ENCODE results near the gene RHBDD2.
A peak's percentile ranks its signal among the peaks of the same experiment; 100 is the strongest.
"Not testable (repeated sequence)": the region's sequence is repeated elsewhere in the genome, so short reads cannot be mapped to it uniquely, and the experiment has no call there.

Gene RHBDD2

DNA sequence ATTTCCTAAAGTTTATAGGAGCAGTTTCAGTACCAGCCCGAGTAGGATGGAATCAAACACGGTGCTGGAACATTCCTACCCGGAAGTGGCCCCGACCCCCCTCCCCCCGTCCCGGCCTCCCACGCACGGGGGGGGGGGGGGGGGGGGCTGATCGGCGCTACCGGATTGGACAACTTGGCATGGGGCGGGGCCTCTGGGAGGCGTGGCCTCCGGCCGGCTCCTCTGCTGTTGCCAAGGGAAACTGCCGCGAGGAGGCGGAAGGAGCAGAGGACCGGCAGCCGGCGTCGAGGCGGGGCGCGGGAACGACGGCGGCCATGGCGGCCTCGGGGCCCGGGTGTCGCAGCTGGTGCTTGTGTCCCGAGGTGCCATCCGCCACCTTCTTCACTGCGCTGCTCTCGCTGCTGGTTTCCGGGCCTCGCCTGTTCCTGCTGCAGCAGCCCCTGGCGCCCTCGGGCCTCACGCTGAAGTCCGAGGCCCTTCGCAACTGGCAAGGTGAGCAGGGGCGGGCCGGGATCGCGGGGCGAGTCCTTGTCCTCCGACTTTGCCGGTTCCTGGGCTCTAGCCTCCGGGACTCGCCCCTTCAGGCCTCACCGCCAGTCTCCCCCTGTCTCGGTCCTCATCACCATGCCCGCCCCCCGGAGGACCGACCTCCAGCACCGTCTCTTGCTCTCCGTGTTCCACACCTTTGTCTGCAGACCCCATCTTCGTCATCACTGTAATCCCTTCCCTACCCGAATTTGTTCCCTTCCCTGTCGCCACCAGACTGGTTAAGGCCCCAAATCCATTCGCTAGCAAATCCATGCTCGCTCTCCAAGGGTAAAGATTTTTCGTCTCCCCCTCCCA lies at the start of gene RHBDD2:
TSS of gene RHBDD2 (plus strand) at position 266 of the 843 bp plus-strand sequence. CDS start at position 315, 49 bp downstream.
- peak; percentile 97 for DNase-seq

DNA sequence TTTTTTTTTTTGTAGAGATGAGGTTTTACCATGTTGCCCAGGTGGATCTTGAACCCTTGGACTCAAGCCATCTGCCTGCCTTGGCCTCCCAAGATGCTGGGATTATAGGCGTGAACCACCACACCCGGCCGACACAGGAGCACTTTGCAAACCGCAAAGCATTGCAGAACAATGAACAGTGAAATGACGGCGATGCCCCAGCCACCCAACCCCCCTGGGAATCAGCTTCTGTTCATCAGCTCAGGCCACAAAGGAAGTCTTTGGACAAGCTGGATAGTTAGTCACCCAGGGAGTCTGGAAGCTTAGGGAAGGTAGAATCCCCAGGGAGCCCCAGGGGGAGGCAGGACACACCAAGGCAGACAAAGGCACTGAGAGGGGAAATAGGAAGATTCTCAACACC lies 49.2 kb upstream of the RHBDD2 start:
- DNase-seq = not testable (repeated sequence)

DNA sequence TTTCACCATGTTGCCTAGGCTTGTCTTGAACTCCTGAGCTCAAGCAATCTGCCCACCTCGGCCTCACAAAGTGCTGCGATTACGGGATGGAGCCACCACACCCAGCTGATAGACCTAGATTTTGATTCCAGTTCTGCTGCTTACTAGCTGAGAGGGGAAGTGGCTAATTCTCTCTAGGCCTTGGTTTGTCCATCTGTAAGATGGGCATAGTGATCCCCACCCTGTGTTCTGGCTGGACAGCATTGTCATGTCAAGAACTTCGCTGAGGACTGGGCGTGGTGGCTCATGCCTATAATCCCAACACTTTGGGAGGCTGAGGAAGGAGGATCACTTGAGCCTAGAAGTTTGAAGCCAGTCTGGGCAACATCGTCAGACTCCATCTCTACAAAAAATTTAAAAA lies 47.9 kb upstream of the RHBDD2 start:
- no peak for DNase-seq

DNA sequence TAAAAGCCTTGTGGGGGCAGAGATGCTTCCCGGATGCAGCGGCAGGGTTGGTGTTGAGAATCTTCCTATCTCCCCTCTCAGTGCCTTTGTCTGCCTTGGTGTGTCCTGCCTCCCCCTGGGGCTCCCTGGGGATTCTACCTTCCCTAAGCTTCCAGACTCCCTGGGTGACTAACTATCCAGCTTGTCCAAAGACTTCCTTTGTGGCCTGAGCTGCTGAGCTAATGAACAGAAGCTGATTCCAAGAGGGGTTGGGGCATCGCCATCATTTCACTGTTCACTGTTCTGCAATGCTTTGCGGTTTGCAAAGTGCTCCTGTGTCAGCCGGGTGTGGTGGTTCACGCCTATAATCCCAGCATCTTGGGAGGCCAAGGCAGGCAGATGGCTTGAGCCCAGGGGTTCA lies 45.2 kb upstream of the RHBDD2 start:
- DNase-seq = not testable (repeated sequence)

DNA sequence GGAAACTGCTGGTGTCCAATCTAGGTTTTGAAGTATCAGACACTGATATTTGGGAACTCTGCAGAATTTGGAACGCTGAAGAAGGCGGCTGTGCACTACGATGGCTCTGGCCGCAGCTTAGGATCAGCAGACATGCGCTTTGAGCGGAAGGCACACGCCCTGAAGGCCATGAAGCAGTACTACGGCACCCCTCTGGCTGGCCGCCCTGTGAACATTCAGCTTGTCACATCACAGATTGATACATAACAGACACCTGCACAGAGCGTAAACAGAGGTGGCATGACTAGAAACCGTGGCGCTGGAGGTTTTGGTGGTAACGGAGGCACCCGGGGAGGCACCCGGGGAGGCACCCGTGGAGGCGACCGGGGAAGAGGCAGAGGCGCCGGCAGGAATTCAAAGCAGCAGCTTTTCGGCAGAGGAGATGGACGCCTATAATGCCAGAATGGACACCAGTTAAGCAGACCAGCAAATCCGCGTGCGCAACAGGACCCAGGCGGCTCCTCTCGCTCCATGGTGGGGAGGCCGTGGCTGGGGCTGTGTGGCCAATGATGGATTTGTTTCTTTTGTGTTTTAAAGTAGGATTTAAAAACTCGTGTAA lies 43.0 kb upstream of the RHBDD2 start:
- DNase-seq = no peak

DNA sequence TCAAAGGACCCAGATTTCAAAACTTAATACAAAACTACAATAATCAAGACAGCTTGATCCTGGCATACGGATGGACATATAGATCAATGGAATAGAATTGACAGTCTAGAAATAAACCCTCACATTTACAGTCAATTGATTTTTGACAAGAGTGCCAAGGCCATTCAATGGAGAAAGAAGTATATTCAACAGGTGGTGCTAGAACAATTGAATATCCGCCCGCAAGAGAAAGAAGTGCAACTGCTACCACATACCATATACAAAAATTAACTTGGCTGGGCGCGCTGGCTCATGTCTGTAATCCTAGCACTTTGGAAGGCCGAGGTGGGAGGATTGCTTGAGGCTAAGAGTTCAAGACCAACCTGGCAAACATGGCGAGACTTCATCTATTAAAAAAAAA lies 42.0 kb upstream of the RHBDD2 start:
- DNase-seq = no peak

DNA sequence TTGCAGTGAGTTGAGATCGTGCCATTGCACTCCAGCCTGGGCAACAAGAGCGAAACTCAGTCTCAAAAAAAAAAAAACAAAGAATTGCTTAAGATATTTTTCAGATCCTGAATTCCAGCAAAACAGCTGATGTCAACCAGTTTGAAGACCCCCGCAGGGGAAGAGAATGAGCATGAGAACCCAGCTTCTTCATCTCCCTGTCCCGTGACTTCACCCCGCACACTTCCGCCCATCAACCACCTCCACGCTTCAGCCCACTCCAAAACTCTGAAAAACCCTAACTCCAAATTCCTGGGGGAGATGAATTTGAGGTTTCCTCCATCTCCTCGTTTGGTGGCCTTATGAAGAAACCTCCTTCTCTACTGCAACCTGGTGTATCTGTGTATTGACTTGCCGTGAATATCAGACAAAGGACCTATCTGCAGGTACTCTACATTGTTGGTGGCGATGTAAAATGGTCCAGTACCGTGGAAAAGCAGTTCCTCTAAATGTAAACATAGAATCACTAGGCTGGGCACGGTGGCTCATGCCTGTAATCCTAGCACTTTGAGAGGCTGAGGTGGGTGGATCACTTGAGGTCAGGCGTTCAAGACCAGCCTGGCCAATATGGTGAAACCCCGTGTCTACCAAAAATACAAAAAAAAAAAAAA lies 40.4 kb upstream of the RHBDD2 start:
- not testable (repeated sequence) for DNase-seq

DNA sequence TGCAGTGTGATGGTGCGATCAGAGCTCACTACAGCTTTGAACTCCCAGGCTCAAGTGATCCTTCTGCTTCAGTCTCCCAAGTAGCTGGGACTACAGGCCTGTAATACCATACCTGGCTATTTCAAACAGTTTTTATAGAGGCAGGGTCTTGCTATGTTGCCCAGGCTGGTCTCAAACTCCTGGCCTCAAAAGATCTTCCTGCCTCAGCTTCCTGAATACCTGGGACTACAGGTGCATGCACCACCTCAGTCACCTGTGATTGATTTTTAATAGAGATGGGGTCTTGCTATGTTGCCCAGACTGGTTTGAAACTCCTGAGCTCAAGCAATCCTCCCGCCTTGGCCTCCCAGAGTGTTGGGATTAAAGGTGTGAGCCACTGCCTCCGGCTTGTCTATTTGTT lies 38.8 kb upstream of the RHBDD2 start:
- no peak for DNase-seq

DNA sequence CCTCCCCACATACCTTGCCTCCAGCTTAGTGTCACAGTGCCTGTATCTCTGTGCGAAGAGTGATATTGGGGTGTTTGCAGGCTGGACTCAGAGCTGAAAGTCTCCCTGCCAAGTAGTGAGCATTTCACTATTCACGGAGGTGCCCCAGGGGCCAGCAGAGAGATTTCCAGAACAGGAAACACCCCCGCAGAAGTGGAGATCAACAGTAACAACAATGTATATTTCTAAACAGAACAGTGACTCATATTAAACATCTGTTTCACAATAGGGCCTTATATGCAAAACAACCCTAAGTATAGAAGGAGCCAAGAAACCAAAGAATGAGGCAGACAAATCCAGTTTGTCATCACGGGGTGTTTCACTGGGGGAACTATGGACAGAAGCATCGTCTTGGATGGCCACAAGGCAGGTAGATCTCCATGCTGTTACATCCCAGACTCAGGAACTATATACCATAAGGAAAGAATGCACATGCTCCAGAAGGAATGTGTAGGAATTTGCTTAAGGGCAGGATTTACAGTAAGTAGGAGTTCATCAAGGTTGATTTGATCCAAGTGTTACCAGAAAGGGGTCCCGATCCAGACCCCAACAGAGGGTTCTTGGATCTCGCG lies 35.9 kb upstream of the RHBDD2 start:
- DNase-seq = peak; percentile 60

DNA sequence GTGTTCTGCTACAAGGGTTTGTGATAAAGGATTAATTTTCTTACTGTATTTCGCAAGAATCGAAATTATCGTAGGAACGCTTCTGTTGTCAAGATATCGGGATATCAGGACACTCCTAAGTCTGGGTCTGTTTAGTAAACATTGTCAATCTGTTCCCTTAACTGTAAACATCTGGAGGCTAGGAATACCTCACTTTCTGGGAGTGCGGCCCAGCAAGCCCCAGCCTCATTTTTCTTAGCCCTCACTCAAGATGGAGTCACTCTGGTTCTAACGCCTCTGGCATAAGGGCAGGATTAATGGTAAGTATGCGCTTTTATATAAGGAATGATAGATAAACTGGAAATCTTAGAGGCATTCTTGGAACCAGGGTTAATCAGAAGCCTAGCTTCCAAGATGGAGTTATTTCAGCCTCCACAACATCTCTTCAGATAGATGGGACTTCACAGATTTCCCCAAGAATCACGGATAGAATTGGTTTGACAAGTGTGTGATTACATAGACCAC lies 35.2 kb upstream of the RHBDD2 start:
- DNase-seq = no peak

DNA sequence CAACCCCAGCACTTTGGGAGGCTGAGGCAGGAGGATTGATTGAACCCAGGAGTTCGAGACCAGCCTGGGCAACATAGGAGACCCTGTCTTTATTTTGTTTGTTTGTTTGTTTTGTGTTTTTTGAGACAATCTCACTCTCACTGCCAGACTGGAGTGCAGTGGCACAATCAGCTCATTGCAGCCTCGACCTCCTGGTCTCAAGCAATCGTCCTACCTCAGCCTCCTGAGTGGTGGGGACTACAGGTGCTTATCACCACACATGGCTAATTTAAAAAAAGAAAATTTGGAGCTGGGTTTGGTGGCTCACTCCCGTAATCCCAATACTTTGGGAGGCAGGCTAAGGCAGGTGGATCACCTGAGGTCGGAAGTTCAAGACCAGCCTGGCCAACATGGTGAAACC lies 34.7 kb upstream of the RHBDD2 start:
- no peak for DNase-seq

DNA sequence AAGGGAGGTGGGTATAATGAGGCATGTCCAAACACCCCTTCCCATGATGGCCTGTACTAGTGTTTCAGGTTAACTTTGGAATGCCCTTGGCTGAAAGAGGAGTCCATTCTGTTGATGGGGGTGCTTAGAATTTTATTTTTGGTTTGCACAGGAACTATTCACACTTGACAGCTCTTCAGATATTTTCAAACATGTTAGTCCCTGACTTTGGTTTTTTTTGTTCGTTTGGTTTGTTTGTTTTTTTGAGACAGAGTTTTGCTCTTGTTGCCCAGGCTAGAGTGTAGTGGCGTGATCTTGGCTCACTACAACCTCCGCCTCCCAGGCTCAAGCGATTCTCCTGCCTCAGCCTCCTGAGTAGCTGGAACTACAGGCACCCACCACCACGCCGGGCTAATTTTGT lies 33.7 kb upstream of the RHBDD2 start:
- DNase-seq = not testable (repeated sequence)

DNA sequence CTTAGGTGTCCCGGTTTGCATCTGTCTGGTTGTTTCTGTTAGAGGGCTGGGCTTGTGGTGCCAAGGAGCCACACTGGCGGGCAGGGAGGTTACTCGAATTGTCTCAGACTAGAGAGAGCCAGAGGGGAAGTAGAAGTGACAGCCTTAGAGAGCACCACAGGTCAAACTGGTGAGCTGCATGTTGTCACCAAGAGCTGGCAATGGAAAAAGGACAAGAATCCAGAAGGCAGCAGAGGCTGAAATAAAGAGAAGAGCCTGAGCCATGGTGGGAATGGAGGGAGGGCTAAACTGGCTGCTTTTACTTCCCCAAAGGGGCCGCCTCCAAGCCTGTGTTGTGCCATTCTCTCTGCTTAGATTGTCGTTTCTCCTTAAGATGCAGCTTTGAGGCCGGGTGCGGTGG lies 31.1 kb upstream of the RHBDD2 start:
- no peak for DNase-seq

DNA sequence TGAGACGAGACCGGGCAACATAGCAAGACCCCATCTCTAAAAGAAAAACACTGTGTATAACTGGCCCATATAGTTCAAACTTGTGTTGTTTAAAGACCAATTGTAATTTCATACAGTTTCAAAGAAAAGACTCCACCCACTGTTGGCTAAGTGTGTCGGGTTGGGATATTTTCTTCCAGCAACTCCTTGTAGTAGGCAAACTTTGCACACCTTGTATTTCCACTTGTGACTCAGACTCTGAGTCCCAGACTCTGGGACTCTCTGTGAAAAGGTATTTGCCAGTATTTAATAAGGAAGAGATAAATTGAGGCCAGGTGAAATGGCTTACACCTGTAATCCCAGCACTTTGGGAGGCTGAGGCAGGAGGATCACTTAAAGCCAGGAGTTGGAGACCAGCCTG lies 29.3 kb upstream of the RHBDD2 start:
- DNase-seq = no peak

DNA sequence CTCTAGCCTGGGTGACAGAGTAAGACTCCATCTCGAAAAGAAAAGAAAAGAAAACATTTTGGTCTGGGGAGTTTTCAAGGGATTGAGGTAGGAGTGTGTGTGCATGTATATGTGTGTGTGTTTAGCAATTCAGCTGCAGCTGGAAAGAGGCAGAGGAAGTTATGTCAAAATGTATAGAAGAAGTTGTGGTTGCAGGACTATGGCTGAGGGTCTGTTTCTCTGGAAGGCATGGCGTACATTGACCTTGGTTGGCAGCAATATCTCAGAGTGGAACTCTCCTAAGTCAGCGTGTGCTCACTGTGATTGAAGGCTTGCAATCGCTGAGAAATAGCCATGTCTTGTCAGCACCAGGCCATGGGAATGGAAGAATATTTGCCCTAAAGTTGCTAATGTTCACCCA lies 28.6 kb upstream of the RHBDD2 start:
- no peak for DNase-seq

DNA sequence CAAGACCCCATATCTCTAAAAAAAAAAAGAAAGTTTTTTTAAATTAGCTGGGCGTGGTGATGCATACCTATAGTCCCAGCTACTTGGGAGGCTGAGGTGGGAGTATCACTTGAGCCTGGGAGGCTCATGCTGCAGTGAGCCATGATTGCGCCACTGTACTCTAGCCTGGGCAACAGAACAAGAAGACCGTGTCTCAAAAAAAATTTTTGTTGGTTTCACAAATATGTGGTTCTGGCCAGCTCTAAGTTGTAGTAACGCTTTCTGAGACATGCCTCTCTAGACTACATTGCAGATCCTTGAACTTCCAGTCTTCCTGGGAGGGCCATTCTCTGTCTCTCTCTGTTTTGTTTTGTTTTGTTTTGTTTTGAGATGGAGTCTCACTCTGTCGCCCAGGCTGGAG lies 24.6 kb upstream of the RHBDD2 start:
- DNase-seq = no peak

DNA sequence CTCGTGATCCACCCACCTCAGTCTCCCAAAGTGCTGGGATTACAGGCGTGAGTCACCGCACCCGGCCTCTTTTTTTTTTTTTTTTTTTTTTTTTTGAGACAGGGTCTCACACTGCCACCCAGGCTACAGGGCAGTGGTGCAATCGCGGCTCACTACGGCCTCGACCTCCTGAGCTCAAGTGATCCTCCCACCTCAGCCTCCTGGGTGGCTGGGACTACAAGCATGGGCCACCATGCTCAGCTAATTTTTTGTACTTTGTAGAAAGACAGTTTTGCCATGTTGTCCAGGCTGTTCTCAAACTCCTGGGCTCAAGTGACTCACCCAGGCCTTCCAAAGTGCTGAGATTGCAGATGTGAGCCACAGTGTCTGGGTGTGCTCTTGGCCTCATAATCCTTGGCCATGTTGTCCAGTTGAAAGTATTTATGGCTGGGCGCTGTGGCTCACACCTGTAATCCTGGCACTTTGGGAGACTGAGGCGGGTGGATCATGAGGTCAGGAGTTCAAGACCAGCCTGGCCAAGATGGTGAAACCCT lies 24.0 kb upstream of the RHBDD2 start:
- not testable (repeated sequence) for DNase-seq

DNA sequence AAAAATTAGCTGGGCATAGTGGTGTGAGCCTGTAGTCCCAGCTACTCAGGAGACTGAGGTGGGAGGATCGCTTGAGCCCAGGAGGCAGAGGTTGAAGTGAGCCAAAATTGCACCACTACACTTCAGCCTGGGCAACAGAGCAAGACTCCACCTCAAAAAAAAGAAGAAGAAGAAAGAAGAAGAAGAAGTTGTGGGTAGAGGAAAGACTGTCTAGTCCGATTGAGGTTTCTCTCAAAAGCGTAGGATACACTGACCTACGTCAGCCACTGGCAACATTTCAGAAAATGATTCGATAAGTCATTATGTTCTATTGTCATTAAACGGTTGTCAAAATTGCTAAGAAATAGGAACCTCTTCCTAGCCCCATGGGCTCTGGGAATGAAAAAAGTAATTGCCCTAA lies 22.3 kb upstream of the RHBDD2 start:
- no peak for DNase-seq

DNA sequence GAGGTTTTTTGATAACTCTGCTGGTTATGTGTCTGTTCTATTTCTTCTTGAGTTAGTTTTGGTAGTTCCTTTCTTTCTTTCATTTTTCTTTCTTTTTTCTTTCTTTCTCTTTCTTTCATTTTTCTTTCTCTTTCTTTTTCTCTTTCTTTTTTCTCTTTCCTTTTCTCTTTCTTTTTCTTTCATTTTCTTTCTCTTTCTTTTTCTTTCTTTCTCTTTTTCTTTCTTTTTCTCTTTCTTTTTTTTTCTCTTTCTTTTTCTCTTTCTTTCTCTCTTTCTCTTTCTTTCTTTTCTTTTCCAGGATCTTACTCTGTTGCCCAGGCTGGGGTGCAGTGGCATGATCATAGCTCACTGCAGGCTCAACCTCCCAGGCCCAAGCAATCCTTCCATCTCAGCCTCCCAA lies 20.4 kb upstream of the RHBDD2 start:
- DNase-seq = no peak

DNA sequence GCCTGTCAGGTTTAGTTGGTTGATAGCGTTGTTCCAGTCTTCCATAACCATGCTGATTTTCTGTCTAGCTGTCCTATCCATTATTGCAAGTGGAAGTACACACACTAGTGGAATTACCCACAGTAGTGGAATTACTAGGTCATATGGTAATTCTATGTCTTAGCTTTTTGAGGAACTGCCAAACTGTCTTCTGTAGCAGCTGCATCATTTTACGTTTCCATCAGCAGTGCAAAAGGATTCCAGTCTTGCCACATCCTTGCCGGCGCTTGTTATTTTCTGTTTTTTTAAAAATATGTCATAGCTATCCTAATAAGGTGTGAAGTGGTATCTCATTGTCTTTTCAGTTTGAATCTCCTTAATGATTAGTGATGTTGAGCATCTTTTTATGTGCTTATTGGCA lies 17.2 kb upstream of the RHBDD2 start:
- no peak for DNase-seq

DNA sequence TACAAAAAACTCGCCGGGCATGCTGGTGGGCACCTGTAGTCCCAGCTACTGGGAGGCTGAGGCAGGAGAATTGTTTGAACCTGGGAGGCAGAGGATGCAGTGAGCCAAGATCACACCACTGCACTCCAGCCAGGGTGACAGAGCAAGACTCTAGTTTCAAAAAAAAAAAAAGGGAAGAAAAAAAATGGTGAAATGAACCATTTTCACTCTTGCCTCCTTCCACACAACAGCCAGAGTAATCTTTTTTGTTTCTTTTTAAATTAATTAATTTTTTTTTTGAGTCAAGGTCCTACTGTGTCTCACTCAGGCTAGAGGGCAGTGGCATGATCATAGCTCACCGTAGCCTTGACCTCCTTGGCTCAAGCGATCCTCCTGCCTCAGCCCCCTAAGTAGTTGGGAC lies 14.6 kb upstream of the RHBDD2 start:
- DNase-seq = not testable (repeated sequence)

DNA sequence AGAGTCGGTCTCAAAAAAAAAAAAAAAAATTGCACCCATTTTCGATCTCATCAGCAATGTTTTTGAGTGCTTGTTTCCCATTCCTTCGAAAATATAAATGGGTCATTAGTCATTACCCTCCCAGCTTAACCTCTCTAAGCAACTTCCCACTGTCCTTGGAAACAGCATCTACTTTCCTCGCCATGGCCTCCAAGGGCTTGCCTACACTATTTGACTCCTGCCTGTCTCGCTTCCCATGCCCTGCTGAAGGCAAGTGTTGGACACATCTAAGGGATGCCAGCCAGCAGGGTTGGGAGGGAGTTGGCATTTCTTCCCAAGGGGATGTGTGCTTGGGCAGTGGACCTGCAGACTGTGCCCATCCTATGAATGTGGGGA lies 12.7 kb upstream of the RHBDD2 start:
- DNase-seq = no peak

Data from stimulated activated CD4-positive, alpha-beta T cell treated with anti-CD3 and anti-CD28 coated beads, Interleukin-1b, Interleukin-23, amount 100 ng/mL, for 48 hours (primary cell).